ENCODE results near the gene SMYD3.

SMYD3 gene

DNA sequence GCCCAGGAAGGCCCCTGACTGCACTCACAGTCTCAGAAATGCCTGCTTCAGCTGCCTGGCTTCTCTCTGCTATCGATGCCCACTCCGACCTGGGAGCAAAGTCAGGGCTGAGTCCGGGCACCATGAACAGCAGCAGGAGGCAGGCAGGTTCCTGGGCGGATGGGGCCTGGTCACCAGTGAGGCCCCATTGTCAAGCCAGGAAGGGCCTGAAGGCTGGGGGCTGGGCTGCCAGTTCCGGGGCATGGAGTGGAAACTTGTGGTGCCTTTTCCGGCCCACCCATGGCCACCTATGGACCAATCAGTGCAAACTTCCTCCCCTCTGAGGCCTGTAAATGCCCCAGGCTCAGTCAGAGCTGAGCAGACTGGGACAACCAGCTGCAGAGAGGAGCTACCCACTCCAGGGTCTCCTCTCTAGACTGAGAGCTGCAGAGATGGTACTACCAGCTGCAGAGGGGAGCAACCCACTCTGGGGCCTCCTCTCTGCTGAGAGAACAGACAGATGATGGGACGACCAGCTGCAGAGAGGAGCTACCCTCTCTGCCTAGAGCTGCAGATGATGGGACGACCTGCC, 286.5 kb downstream of the SMYD3 start:
- Mint-ChIP-seq H3K4me3 (no peak overlapping the region), H3K27ac (no peak overlapping the region), H3K27me3 (ENCODE audit: low read depth) (no peaks in the 10 kb centered on the region), H3K4me1 (ENCODE audit: low read depth) (no peaks in the 10 kb centered on the region), H3K9me3 (no peaks in the 10 kb centered on the region), H3K36me3 (ENCODE audit: low read depth) (no peaks in the 10 kb centered on the region)

DNA sequence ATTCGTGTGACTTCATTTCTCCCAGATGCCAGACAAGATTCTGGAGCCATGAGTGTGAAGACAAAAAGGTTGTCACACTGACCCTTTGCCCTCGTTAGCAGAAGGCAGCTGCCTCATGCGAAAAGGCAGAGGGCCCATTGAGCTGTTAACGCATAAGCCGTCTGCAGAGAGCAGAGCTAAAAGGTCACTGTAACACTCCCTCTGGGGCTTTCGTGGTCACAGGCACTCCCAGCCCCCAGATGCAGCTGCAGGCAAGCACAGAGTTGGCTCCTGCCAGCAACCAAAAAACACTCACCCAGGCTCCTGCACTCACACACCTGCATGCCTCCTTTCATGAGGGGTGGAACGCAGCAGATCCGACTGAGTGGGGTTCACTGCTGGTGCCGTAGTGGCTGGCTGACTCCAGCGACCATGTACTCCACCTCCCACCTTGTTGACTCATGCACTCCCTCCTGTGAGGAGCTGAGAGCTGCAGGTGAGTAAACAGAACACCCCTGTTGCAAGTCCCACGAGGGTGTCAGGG, 287.5 kb downstream of the SMYD3 start:
- H3K36me3 Mint-ChIP-seq (ENCODE audit: low read depth), result no peaks in the 10 kb centered on the region
- no peaks in the 10 kb centered on the region for H3K4me1 Mint-ChIP-seq (ENCODE audit: low read depth)
- no peak overlapping the region for H3K27ac Mint-ChIP-seq
- H3K27me3 Mint-ChIP-seq (ENCODE audit: low read depth), result no peaks in the 10 kb centered on the region
- no peaks in the 10 kb centered on the region for H3K9me3 Mint-ChIP-seq
- H3K4me3 Mint-ChIP-seq, result no peak overlapping the region

DNA sequence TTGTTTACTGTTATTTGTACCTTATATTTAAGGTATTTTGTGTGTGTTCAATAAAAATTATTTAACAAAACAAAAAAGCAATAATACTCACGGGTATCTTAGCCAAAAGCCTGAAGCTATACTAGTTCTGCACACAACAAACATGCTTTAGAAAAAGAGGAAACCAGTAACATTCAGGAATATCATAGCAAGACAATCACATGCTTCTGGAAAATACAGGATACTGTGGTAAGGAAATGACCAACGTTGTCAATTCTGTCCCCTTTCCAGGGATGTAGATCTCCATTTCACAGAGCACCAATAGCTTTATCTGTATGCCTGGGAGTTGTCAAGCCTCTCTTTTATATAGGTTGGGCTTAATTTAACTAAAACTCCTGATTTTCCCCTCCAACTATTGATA, 288.4 kb downstream of the SMYD3 start:
- H3K27me3 Mint-ChIP-seq (ENCODE audit: low read depth), result no peaks in the 10 kb centered on the region
- no peak overlapping the region for H3K4me3 Mint-ChIP-seq
- no peaks in the 10 kb centered on the region for H3K9me3 Mint-ChIP-seq
- no peaks in the 10 kb centered on the region for H3K36me3 Mint-ChIP-seq (ENCODE audit: low read depth)
- no peak overlapping the region for H3K27ac Mint-ChIP-seq
- H3K4me1 Mint-ChIP-seq (ENCODE audit: low read depth), result no peaks in the 10 kb centered on the region

DNA sequence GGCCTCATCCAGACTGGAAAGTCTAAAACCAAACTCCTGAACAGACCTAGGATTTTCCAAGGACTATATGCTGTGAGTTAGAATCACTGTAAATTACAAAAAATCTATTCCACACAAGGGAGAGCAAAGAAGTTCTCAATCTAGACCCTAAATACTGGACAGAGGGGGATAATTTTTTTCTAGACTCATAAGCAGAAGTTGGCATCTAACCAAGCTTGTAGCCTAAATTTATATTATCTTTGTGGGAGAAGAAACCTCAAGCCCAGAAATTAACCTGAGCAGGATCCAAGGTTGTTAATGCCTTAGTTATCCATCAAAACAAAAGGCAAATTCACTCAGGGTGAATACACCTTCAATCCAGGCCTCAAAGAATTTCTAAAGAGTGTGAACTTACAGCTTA, 290.2 kb downstream of the SMYD3 start:
- no peaks in the 10 kb centered on the region for H3K36me3 Mint-ChIP-seq (ENCODE audit: low read depth)
- no peak overlapping the region for H3K4me3 Mint-ChIP-seq
- no peaks in the 10 kb centered on the region for H3K27me3 Mint-ChIP-seq (ENCODE audit: low read depth)
- no peaks in the 10 kb centered on the region for H3K4me1 Mint-ChIP-seq (ENCODE audit: low read depth)
- H3K9me3 Mint-ChIP-seq, result no peaks in the 10 kb centered on the region
- H3K27ac Mint-ChIP-seq, result no peak overlapping the region

DNA sequence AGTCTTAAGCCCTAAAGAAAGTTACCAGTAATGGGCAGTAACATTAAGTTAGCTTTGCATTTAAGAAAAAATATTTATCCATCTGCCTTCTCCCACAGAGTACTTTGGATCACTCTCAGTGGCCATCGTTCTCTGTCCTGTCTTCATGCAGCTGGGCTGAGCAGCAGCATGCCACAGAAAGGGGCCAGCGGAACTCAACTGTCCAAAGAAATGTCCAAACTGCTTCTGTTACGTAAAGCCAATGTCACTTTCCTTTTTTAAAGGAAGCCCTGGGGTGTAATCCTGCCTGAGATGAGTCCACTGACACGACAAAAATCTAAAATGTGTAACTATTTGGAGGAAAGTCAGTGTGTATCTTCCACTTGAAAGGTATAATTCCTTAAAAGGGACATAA, 291.6 kb downstream of the SMYD3 start:
- Mint-ChIP-seq H3K4me1 (ENCODE audit: low read depth) (no peaks in the 10 kb centered on the region), H3K4me3 (no peak overlapping the region), H3K36me3 (ENCODE audit: low read depth) (no peaks in the 10 kb centered on the region), H3K27me3 (ENCODE audit: low read depth) (no peaks in the 10 kb centered on the region), H3K27ac (no peak overlapping the region), H3K9me3 (no peaks in the 10 kb centered on the region)

DNA sequence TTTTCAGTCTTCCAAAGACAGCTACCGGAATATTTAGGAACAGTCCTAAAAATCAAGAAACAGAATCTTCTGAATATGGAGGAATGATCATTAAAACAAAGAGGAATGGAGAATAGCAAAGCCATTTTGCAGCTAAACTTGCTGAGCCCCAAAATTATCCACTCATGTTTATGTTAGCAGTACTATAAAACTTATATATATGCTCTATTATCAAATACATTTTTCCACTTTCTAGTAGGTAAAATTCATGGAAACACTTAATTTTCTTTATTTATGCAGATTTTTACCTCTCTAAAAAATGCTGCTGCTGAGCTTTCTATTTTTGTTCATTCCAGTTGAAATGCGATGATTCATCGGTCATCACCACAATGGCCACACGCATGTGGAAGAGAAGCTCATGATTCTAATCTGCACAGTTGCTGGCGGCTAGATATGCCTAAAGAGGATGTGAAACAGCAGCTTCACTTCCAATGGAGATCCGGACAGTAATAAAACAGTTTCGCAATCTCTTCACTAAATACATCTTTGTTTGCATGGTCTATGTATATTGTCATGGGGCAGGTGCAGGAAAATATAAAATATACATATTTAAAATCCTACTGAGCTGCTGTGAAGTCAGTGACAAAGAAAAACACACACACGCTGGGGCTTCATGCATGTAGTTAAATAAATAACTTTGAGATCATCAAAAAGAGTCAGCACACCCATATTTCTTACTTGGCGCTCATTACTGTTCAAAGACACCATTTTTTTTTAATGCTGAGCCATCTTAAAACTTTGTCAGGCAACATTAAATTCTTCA, 292.2 kb downstream of the SMYD3 start:
- Mint-ChIP-seq H3K36me3 (ENCODE audit: low read depth) (no peaks in the 10 kb centered on the region), H3K9me3 (no peaks in the 10 kb centered on the region), H3K27me3 (ENCODE audit: low read depth) (no peaks in the 10 kb centered on the region), H3K4me3 (no peak overlapping the region), H3K4me1 (ENCODE audit: low read depth) (no peaks in the 10 kb centered on the region), H3K27ac (no peak overlapping the region)

DNA sequence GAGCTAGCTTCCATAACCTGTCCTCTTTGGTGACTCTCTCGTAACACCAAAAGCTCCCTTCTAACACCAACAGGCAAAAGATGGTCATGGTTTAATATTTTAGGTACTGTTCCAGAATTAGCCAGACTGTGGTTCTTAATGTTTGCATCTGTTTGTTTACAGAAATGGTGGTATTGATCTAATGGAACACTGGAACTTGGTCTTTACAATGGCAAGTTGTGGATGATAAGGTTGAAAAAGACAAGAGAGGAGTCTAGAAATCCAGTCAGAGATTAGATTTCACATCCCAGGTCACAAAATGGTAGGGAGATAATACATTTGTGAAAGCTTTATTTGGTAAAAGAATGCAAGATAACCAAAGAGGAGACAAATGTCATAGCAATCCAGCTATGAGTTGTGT, 293.1 kb downstream of the SMYD3 start:
- Mint-ChIP-seq H3K36me3 (ENCODE audit: low read depth) (no peaks in the 10 kb centered on the region), H3K27me3 (ENCODE audit: low read depth) (no peaks in the 10 kb centered on the region), H3K27ac (no peak overlapping the region), H3K4me3 (no peak overlapping the region), H3K9me3 (no peaks in the 10 kb centered on the region), H3K4me1 (ENCODE audit: low read depth) (no peaks in the 10 kb centered on the region)

DNA sequence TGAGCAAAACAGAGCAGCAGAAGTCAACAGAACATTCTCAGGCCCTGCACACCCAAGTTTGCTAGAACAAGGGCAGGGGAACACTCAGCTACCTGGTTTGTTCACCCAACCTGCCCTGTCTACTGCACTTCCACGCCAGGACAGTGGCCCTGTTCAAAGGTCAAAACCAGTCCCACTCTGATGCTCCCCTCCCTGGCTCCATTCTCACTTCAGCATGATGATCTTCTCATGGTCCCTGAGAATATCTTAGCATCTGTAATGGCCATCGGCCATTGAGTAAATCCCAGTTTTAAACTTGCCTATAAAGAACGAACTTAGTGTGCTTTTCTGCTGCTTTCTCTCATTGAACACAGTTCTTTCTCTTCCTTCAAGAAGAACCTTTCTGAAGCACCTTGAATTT, 293.6 kb downstream of the SMYD3 start:
- no peak overlapping the region for H3K27ac Mint-ChIP-seq
- H3K4me3 Mint-ChIP-seq, result no peak overlapping the region
- H3K36me3 Mint-ChIP-seq (ENCODE audit: low read depth), result no peaks in the 10 kb centered on the region
- no peaks in the 10 kb centered on the region for H3K27me3 Mint-ChIP-seq (ENCODE audit: low read depth)
- H3K4me1 Mint-ChIP-seq (ENCODE audit: low read depth), result no peaks in the 10 kb centered on the region
- no peaks in the 10 kb centered on the region for H3K9me3 Mint-ChIP-seq

DNA sequence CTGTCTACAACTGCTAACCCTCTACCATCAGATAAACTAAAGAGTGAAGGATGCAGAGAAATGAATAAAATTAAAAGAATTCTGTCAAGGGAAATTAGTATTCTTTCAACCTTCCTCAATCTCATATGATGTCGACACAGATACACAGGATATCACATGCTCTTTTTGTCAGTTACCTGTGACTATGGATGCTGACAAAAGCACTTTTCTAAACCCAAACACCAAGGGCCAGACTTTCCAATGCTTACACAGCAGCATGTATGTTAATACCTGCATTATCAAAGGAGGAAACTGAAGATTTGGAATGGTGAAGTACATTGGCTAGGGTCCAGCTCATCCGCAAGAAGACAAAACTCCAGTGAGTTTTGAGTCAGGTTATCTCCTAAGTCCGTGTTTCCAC, 294.0 kb downstream of the SMYD3 start:
- Mint-ChIP-seq H3K27ac (no peak overlapping the region), H3K4me3 (no peak overlapping the region), H3K4me1 (ENCODE audit: low read depth) (no peaks in the 10 kb centered on the region), H3K36me3 (ENCODE audit: low read depth) (no peaks in the 10 kb centered on the region), H3K9me3 (no peaks in the 10 kb centered on the region), H3K27me3 (ENCODE audit: low read depth) (no peaks in the 10 kb centered on the region)

DNA sequence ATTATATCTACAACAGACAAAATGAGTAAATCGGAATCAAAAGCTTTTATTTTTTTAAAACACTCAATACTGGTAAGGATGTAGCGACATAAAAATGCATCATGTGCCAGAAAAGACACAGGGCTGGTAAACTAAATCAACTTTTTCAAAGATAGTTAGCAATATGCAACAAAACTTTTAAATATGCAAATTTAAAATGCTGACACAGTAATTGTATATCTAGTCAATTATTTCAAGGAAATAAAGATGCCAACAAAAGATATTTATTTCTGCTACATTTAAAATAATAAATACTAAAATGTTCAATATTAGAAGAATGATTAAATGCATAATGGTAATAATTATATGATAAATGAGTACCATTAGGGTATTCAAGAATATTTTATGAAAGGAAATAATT, 295.1 kb downstream of the SMYD3 start:
- Mint-ChIP-seq H3K4me3 (no peak overlapping the region), H3K9me3 (no peaks in the 10 kb centered on the region), H3K27ac (no peak overlapping the region), H3K36me3 (ENCODE audit: low read depth) (no peaks in the 10 kb centered on the region), H3K27me3 (ENCODE audit: low read depth) (no peaks in the 10 kb centered on the region), H3K4me1 (ENCODE audit: low read depth) (no peaks in the 10 kb centered on the region)

DNA sequence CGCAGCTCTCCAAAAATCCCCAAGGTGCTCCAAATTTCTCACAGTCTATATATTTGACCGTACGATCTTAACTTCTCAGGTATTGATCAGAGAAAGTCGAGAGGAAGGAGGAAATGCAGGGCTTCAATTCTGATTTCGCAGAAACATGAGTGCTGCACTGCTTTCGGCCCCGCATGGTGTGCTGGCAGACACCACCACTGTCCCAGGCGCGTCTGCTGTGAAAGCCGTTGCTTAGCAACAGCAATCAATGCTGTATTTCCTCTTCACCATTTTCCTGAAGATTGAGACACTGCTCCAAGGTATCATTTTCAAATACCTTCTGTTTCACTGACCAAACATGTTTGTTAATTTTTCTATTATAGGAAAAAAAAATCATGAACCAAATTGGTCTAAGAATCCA, 296.3 kb downstream of the SMYD3 start:
- Mint-ChIP-seq H3K27ac (no peak overlapping the region), H3K4me1 (ENCODE audit: low read depth) (no peaks in the 10 kb centered on the region), H3K27me3 (ENCODE audit: low read depth) (no peaks in the 10 kb centered on the region), H3K36me3 (ENCODE audit: low read depth) (no peaks in the 10 kb centered on the region), H3K4me3 (no peak overlapping the region), H3K9me3 (no peaks in the 10 kb centered on the region)

DNA sequence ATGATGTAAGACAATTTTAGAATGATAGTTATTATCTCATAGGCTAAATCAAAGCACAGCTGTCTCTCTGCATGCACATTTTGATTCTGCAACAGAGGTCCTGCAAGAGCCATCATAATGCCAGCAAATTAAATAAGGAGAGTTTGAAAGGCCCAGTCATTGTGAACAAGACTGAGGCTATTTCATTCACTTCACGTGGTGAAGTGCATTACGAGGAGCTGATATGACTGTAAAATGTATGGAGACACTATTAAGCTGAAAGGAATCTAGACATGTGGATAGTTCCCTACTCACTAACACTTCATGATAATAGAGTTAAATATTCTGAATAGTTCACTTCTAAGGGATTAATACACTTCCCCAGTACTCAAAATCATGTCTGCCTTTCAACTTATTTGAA, 299.0 kb downstream of the SMYD3 start:
- H3K27ac Mint-ChIP-seq, result no peak overlapping the region
- H3K27me3 Mint-ChIP-seq (ENCODE audit: low read depth), result no peaks in the 10 kb centered on the region
- no peaks in the 10 kb centered on the region for H3K36me3 Mint-ChIP-seq (ENCODE audit: low read depth)
- H3K4me1 Mint-ChIP-seq (ENCODE audit: low read depth), result no peaks in the 10 kb centered on the region
- H3K9me3 Mint-ChIP-seq, result no peaks in the 10 kb centered on the region
- no peak overlapping the region for H3K4me3 Mint-ChIP-seq

DNA sequence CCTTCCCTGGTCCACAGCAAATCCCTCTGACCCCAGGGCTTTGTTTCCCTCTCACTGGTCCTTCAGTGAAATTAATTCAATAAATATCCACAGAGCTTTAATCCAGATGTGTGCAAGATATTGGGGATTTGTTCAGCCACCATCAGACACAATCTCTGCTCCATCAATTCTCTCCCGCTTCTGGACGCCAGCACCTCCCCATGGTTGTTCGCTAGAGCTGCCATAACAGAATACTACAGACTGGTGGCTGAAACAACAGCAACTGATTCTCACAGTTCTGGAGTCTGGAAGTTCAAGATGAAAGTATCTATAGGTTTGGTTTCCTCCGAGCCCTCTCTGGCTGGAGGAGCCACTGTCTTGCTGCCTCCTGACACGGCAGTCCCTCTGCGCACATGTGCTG, 303.9 kb downstream of the SMYD3 start:
- H3K9me3 Mint-ChIP-seq, result no peaks in the 10 kb centered on the region
- no peak overlapping the region for H3K27ac Mint-ChIP-seq
- H3K4me1 Mint-ChIP-seq (ENCODE audit: low read depth), result no peaks in the 10 kb centered on the region
- no peaks in the 10 kb centered on the region for H3K36me3 Mint-ChIP-seq (ENCODE audit: low read depth)
- H3K4me3 Mint-ChIP-seq, result no peak overlapping the region
- no peaks in the 10 kb centered on the region for H3K27me3 Mint-ChIP-seq (ENCODE audit: low read depth)

DNA sequence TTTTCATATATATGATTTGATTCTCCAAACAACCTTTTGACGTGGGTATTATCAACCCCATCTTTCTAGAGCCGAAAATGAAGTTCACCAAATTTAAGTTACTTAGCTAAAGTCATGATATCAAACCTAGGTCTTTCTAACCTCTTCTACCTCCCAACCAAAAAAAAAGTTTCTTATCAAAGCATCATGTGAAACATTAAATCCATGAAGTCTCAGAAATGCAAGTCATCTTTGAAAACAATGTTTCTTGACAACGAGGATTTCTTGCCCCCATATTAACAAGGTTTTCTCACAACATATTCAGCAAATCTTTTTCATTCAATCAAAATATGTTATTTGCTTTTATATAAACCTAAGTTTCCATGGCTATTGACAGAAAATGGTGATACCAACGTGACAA, 306.3 kb downstream of the SMYD3 start:
- Mint-ChIP-seq H3K4me1 (ENCODE audit: low read depth) (no peaks in the 10 kb centered on the region), H3K27me3 (ENCODE audit: low read depth) (no peaks in the 10 kb centered on the region), H3K27ac (no peak overlapping the region), H3K4me3 (no peak overlapping the region), H3K9me3 (no peaks in the 10 kb centered on the region), H3K36me3 (ENCODE audit: low read depth) (peaks cover 1% of the 10 kb centered on the region)

DNA sequence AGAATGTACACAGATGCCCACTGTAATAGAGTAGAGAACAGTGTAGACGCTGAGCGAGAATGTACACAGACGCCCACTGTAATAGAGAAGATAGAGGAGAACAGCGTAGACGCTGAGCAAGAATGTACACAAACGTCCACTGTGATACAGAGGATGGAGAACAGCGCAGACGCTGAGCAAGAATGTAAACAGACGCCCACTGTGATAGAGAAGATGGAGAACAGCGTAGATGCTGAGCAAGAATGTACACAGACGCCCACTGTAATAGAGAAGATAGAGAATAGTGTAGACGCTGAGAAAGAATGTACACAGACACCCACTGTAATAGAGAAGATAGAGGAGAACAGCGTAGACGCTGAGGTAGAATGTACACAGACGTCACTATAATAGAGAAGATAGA, 306.9 kb downstream of the SMYD3 start:
- no peaks in the 10 kb centered on the region for H3K27me3 Mint-ChIP-seq (ENCODE audit: low read depth)
- H3K36me3 Mint-ChIP-seq (ENCODE audit: low read depth), result peaks cover 1% of the 10 kb centered on the region
- H3K9me3 Mint-ChIP-seq, result no peaks in the 10 kb centered on the region
- no peak overlapping the region for H3K27ac Mint-ChIP-seq
- H3K4me1 Mint-ChIP-seq (ENCODE audit: low read depth), result no peaks in the 10 kb centered on the region
- no peak overlapping the region for H3K4me3 Mint-ChIP-seq
